ENCODE results near the gene MTOR. TPM values are rescaled to one million over a fixed set of nuclear protein-coding genes. Genes with fewer than 3 reads are reported as not detected.
"Not testable (repeated sequence)": the region's sequence is repeated elsewhere in the genome, so short reads cannot be mapped to it uniquely, and the experiment has no call there.

MTOR gene
- total RNA-seq, 1 donor from 2014 or later: 67.2 TPM

GRCh38 chr1:11279152-11279551 is 16.8 kb upstream of the MTOR start:
- peaks cover 6% of the 10 kb centered on the region for H3K36me3 Mint-ChIP-seq (ENCODE audit: low read depth)

GRCh38 chr1:11273595-11274234 is 11.4 kb upstream of the MTOR start:
- no peak for TF ChIP-seq CTCF (conservative IDR thresholded peaks at IDR 0.05)
- peak overlapping the region; percentile 97 for H3K27ac Mint-ChIP-seq (ENCODE audit: unreplicated experiment)
- peak overlapping the region; percentile 92 for H3K4me3 Mint-ChIP-seq
- H3K9me3 Mint-ChIP-seq: no peaks in the 10 kb centered on the region
- no peak for DNase-seq (ENCODE audit: low read depth, low spot score)
- H3K36me3 Mint-ChIP-seq (ENCODE audit: low read depth): peaks cover 2% of the 10 kb centered on the region
- peaks cover 2% of the 10 kb centered on the region for H3K27me3 Mint-ChIP-seq (ENCODE audit: low read depth)
- H3K4me1 Mint-ChIP-seq: peaks cover 25% of the 10 kb centered on the region

More at GRCh38 chr1:11279152-11279551, 16.8 kb upstream of the MTOR start:
- H3K27me3 Mint-ChIP-seq (ENCODE audit: low read depth): no peaks in the 10 kb centered on the region
- H3K27ac Mint-ChIP-seq (ENCODE audit: unreplicated experiment): no peak overlapping the region
- no peak for DNase-seq (ENCODE audit: low read depth, low spot score)
- H3K4me3 Mint-ChIP-seq: no peak overlapping the region
- H3K9me3 Mint-ChIP-seq: no peaks in the 10 kb centered on the region
- no peak for TF ChIP-seq CTCF (conservative IDR thresholded peaks at IDR 0.05)
- peaks cover 21% of the 10 kb centered on the region for H3K4me1 Mint-ChIP-seq

- peak; percentile 70 for DNase-seq (ENCODE audit: low read depth, low spot score)
- H3K36me3 Mint-ChIP-seq (ENCODE audit: low read depth): peaks cover 2% of the 10 kb centered on the region
- no peak for TF ChIP-seq CTCF (conservative IDR thresholded peaks at IDR 0.05)
- peak within 1 kb of the TSS; percentile 92 for H3K4me3 Mint-ChIP-seq
- peak within 1 kb of the TSS; percentile 97 for H3K27ac Mint-ChIP-seq (ENCODE audit: unreplicated experiment)
- peaks cover 2% of the 10 kb centered on the region for H3K27me3 Mint-ChIP-seq (ENCODE audit: low read depth)
- peaks cover 25% of the 10 kb centered on the region for H3K4me1 Mint-ChIP-seq
- no peaks in the 10 kb centered on the region for H3K9me3 Mint-ChIP-seq
Measured at GRCh38 chr1:11272832-11273594, 10.7 kb upstream of the MTOR start, which contains the start of gene UBIAD1. UBIAD1 (plus strand) TSS chr1:11273198; CDS start chr1:11273532, 334 bp downstream.

- no peak for DNase-seq (ENCODE audit: low read depth, low spot score)
- Mint-ChIP-seq H3K4me1 (peaks cover 25% of the 10 kb centered on the region), H3K27me3 (ENCODE audit: low read depth) (peaks cover 2% of the 10 kb centered on the region), H3K36me3 (ENCODE audit: low read depth) (peaks cover 2% of the 10 kb centered on the region), H3K4me3 (peak overlapping the region; percentile 44), H3K27ac (ENCODE audit: unreplicated experiment) (no peak overlapping the region), H3K9me3 (no peaks in the 10 kb centered on the region)
- no peak for TF ChIP-seq CTCF (conservative IDR thresholded peaks at IDR 0.05)
Measured at GRCh38 chr1:11272544-11272831, 10.1 kb upstream of the MTOR start.

GRCh38 chr1:11267350-11268337 is 5.3 kb upstream of the MTOR start:
- H3K9me3 Mint-ChIP-seq; H3K36me3 Mint-ChIP-seq (ENCODE audit: low read depth); H3K4me3 Mint-ChIP-seq; H3K27ac Mint-ChIP-seq (ENCODE audit: unreplicated experiment); DNase-seq (ENCODE audit: low read depth, low spot score); H3K27me3 Mint-ChIP-seq (ENCODE audit: low read depth); H3K4me1 Mint-ChIP-seq: not testable (repeated sequence)
